T-helper 1 cell (primary cell): Measurements from ENCODE around the gene GLUD1.
A peak's percentile ranks its signal among the peaks of the same experiment; 100 is the strongest.
"Not testable (repeated sequence)": the region's sequence is repeated elsewhere in the genome, so short reads cannot be mapped to it uniquely, and the experiment has no call there.

Experiments used
- DNase-seq, 5 donors: peaks; one replicate each; pipeline ENCODE4 v3.0.0-alpha.2; 2012 to 2020
- total RNA-seq, 4 donors: gene quantifications; one replicate each; lab custom pipeline; 2026; lab: John Stamatoyannopoulos, UW

The GLUD1 gene
- 150 to 179 (median 166) reads per million in 4 donors for total RNA-seq

GRCh38 chr10:87094373-87095235 lies at the start of gene GLUD1, which contains the start of gene SHLD2:
Gene GLUD1 (minus strand): TSS chr10:87094843. CDS start chr10:87094769, 74 bp downstream.
Gene SHLD2 (plus strand): TSS chr10:87095206. CDS start chr10:87151355, 56,149 bp downstream.
- peak; percentile 78 to 96 (median 80) for DNase-seq

- DNase-seq: not testable (repeated sequence)
Measured at GRCh38 chr10:87143109-87143418, 48.4 kb upstream of the GLUD1 start.

DNA sequence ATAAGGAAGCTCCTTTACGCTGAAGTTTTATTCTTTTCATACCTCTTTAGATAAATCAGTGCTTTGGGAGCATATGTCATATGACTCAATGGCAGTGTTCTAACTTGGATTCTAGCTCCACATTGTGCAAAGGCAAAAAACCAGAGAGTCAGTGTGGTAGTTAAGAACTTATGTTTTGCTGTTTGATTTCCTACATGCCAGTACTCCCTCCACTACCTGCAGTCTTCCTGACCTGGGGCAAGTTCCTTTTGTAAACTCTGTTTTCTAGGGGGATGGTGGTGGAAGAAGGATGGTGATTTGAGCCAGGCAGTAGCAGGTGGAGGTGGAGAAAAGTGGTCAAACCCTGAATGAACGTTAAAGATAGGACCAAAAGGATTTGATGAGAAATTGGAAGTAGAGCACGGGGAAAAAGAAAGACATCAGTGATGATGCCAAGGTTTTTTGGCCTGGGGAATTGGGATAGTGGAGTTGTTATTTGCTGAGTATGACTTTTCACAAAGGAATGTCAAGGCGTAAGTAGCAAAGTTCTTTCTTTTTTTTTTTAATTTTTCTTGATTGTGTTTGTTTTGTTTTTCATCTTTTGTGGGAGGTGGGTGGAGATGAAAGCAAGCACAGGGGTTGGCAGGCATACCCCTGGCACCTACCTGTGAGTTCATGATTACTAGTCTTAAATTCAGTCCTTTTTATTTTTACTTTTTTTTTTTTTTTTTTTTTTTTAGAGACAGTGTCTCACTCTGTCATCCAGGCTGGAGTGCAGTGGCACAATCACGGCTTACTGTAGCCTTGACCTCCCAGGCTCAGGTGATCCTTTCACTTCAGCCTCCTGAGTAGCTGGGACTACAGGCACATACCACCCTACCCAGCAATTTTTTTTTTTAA lies 47.8 kb upstream of the GLUD1 start:
- not testable (repeated sequence) for DNase-seq

DNA sequence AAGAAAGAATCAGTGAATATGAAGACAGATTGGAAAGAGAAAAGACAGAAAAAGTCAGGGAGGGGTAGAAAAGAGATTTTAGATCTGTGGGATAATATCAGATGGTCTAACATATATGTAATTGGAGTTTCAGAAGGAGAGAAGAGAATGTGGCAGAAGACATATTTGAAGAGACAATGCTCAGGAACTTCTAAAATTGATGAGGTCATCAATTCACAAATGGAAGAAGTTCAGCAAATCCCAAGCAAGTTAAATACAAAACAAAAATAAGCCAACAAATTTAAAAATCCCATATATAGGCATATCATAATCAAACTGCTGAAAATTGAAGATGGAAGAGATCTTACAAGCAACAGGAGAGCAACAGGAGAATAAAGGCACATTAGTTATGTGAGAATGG lies 42.8 kb upstream of the GLUD1 start:
- not testable (repeated sequence) for DNase-seq

- DNase-seq: not testable (repeated sequence)
Measured at GRCh38 chr10:87134440-87134839, 39.8 kb upstream of the GLUD1 start.

GRCh38 chr10:87133936-87134335 lies 39.3 kb upstream of the GLUD1 start:
- not testable (repeated sequence) for DNase-seq

- not testable (repeated sequence) for DNase-seq
Measured at GRCh38 chr10:87132176-87132575, 37.5 kb upstream of the GLUD1 start.

DNA sequence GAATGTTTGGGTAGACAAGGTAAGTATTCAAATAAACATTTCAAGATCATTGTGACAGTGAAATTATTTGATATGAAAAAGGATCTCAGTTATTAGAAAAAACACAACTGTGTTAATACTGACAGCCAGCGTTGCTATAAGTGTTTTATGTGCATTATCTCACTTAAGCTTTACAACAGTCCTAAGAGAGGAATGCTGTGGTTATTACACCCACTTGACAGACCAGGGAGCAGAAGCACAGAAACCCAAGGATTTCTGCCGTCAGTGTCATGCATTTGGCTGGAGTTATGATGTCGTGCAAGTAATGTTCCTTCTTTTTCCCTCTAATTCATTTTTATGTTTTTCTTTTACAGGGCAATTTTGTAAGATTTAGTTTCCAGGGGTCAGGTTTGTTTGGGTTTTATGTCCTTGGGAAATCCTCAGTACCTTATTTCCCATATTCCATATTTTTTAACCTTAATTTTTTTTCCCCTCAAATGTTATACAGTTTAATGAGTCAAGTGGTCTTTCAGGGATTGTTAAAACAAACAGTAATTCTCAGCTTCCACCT lies 33.0 kb upstream of the GLUD1 start:
- not testable (repeated sequence) for DNase-seq

DNA sequence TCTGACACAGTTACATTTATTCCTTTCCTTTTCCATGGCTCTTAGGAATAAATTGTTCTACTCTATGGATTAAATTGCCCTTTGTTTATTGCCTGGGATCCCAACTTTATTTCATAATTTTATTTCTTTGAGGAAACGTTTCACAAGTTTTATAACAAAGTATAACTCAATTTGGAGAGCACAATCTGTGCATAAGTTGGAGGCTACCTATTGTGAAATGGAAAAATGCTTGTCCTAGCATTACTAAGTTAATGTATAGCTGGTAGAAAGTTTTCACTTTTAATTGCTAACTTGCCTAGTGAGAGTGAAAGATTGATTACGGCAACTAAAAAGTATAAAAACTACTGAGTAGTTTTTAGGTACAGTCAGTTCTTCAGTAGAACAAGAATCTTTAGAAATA lies 32.4 kb upstream of the GLUD1 start:
- not testable (repeated sequence) for DNase-seq

- DNase-seq: not testable (repeated sequence)
Measured at GRCh38 chr10:87123351-87123750, 28.7 kb upstream of the GLUD1 start.

GRCh38 chr10:87119029-87119428 lies 24.4 kb upstream of the GLUD1 start:
- DNase-seq: not testable (repeated sequence)

DNA sequence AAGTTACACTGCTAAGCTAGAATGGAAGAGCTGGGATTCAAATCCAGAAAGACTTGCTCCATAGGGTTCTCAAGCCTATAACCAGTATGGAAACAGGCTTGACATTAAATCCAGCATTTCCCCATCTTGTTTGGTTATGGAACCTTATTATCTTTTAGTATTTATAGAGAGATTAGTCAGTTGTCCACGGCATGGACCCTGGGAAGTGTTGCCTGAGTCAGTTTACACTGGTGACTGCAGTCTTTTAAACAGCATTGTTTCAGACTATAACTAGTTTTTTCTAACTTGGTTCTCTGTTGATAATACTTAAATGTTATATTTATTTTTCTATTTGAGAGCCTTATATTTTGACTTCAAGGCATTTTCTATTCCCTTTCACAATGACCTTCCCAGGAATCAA lies 23.5 kb upstream of the GLUD1 start:
- not testable (repeated sequence) for DNase-seq

DNA sequence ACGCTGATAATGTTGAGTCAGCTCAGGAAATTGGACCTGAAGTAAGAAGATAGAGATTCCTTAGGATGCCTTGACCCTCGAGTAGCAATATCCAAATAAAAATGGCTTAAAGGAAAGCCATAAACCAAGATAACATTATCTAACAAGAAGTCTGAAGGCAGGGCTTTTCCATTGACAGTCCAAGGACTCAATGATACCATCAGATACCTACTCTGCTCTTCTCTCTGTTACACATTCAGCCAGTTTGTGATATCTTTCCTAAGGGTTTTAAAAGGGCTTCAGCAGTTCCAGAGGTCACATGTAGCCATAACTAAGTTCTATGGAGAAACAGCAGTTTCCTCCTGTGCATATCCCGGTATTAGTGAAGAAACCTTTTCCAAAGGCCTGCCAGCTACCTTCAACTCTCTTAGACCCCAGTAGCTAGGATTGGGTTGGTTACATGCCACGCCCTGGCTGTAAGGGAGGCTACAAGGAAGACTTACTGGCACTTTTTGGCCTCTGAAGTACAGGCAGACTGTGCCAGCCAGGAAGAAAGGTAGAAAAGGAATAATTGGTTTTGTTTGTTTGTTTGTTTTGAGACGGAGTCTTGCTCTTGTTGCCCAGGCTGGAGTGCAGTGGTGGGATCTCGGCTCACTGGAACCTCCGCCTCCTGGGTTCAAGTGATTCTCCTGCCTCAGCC lies 10.9 kb upstream of the GLUD1 start:
- no peak for DNase-seq

- DNase-seq: not testable (repeated sequence)
Measured at GRCh38 chr10:87104727-87105126, 10.1 kb upstream of the GLUD1 start.

DNA sequence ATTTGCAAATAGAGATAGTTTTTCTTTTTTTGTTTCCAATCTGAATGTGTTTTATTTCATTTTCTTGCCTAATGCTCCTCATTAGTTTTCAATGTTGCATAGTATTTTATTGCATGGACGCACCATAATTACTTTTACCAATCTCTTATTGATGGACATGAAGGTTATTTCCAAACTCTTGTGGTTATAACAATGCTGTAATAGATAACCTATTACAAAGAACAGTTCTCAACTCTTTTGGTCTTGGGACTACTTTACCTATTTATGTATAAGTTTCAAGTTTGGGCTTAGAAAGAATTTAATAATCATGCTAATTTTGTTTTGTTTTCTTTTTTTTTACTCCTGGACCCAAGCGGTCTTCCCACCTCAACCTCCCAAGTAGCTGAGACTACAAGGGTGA lies 7.4 kb upstream of the GLUD1 start:
- DNase-seq: no peak

DNA sequence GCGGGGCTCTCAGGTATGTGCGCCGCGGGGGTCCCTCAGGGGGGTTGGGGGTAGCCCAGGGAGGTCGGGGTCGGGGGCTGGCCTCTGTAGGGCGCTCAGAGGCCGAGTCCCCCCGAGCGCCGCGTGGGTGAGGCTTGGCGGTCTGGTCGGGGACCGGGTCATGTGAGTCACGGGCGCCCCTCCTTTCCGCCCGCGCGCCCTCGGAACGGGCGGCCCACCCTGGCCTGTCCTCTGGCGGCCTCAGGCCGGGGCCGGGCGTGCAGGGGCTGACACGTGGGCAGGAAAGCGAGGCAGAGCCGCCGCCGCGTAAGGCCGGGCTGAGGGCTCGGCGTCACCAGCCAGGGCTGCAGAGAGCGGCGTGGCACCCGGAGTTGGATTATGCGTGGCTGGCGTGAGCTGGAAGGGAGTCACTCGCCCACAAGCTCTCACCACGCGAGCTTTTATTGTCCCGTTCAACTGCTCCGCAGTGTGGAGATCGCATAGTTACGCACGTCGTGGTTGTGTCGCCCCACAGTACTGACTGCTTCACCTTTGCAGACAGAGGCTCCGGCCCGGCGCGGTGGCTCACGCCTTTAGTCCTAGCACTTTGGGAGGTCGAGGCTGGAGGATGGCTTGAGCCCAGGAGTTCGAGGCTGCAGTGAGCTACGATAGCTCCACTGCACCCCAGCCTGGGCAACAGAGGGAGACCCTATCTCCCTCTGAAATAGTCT lies 748 bp upstream of the GLUD1 start:
- DNase-seq: peak; percentile 56 to 84 (median 63)

DNA sequence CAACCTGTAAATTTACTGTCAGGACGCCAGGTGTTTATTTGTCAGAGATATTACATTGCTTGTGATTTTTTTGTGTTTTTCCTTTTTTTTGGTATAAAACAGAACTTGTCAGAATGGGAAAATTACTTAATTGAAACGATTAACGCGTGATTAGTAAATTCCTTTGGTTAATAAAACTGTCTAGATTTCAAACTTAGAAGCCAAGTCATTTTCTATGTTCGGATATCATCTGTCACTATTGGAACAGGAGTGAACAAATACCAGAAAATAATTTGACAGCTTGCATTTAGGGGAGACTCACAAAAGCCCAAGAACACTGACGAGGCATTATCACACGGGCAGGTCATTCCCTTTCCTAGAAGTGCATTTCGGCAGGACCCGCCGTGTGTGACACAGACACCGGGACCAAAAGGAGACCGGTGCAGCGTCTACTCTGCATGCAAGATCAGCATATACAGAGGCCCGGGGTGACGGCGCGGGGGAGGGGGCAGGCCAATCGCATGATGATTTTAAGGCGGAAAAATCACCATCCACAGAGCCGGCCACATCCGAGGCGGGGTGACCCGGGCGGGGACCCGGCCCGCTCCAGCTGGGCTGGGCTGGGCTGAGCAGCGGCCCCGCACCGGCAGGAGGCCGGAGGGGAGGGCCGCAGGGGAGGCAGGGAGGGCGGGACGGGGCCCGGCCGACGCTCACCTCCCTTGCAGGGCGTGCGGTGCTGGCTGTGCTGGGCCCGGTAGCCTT lies 841 bp downstream of the GLUD1 start:
- peak; percentile 33 to 83 (median 57) for DNase-seq

DNA sequence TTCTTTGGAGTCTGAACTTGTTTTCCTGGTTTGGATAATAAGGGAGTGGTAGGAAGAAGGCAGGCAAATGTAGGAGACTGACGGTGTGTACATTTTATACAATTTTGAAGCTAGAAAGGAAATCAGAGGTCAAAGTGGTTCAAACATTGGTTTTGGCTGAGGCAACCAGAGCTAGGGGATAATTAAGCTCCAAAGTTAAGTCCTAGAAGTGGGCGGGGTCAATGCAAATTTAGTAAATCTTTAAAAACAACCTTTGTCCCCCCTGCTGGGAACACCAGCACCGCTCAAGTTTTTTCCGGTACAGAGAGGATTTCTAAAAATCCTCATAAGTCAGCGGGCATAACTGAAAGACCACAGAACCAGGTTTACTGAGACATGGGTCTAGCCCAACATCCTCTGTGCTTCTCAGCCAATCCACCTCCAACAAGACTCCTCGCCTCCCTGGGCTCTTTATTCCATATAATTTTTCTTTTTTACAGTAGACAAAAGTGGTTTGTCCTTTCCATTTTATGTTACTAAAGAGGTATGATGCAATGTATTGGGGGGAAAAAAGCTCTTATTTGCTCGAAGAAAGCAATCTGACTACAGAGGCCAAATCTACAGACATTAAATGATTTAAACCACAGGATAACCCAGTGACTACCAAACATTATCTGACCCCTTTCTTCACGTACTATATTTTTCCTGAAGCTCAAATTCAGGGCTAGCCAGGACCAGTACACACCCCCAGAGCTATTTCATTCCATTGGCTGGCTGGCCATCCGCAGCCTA lies 1.6 kb downstream of the GLUD1 start:
- peak in 3 of 5 donors; percentile 13 to 79 (median 24) for DNase-seq

- DNase-seq: peak in 1 of 5 donors; percentile 14
Measured at GRCh38 chr10:87092376-87092860, 2.2 kb downstream of the GLUD1 start.

DNA sequence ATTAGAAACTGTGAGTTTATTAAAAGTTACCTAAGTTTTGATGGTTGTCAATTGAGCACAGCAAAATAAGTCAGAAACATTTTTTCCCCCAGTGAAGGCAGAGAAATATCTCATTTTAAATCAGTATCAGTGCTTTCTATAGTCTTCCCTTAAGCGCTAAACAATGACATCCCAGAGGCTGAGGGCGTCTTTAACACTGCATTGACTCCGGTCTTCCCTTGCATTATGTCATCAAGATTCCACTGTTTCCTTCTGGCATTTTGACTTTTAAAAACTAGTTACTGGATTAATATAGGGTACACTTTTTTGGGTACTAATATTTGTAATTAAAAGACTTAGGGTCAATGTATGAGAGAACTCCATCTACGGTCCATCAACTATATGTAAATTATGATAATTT lies 3.9 kb downstream of the GLUD1 start:
- DNase-seq: no peak
